HepG2 (cell line): ENCODE results near the gene ABCC9. TPM values are rescaled to one million over a fixed set of nuclear protein-coding genes. Genes with fewer than 3 reads are reported as not detected.

Experiments used
- ATAC-seq: fragments of 200-7000 bp; cut with Tn5 transposase; 3 replicates; pipeline ENCODE4 v1.9.1; 2020; ENCODE audit warnings: mild to moderate bottlenecking, moderate library complexity
- BruUV-seq: library from RNA; stranded (reverse); fragments of 400-500 nt; replicated peaks from 2 replicates; lab custom pipeline; 2021; lab: Mats Ljungman, UMichigan
- CTCF ChIA-PET: fragments of 300-600 bp; formaldehyde crosslinking; extraction: SDS; loops from one replicate; lab custom pipeline; 2021; ENCODE audit warnings: low total read pairs, inconsistent platforms, low intra/inter-chr PET ratio; lab: Yijun Ruan, JAX
- POLR2A ChIA-PET: fragments of 350-600 bp; sonication (Branson Sonifier 250); formaldehyde crosslinking; loops from one replicate; lab custom pipeline; 2020; ENCODE audit warnings: antibody characterized with exemption, inconsistent platforms; lab: Yijun Ruan, JAX
- DNase-seq: peaks from one replicate; pipeline ENCODE4 v3.0.0-alpha.2; 2015; ENCODE audit warnings: low spot score
- FAIRE-seq: peaks from 3 replicates; lab custom pipeline; 2011; peaks lifted over from hg19 to GRCh38; lab: Jason Lieb, UNC
- H2AFZ ChIP-seq: one replicate; pipeline ENCODE4 v1.6.1; 2011; ENCODE audit warnings: low read length, inconsistent platforms
- H3K27ac ChIP-seq: fragments of 300-600 bp; 3 replicates; pipeline ENCODE4 v1.8.0; 2011; ENCODE audit warnings: mixed run types, mild to moderate bottlenecking, mixed read lengths, low read length, inconsistent platforms; ENCODE audit not compliant: insufficient read depth; ENCODE audit errors: extremely low read length
- H3K27me3 ChIP-seq, 2 experiments: fragments of 200-600 bp in 1 of 2; 2 replicates in 1 of 2; 3 replicates in 1 of 2; pipeline versions ENCODE4 v1.6.0 to v1.8.0; 2011; ENCODE audit warnings: low read length in 2 of 2, mild to moderate bottlenecking in 2 of 2, moderate library complexity in 2 of 2, inconsistent platforms in 1 of 2; ENCODE audit not compliant: insufficient read depth in 2 of 2, control insufficient read depth in 1 of 2
- H3K36me3 ChIP-seq, 2 experiments: fragments of 200-600 bp in 1 of 2; replicated peaks in 1 of 2; 2 replicates in 1 of 2; 3 replicates in 1 of 2; pipeline versions ENCODE4 v1.5.1 to v1.8.0; 2011; ENCODE audit warnings: low read length in 2 of 2, inconsistent platforms in 1 of 2; ENCODE audit not compliant: insufficient read depth in 2 of 2, control insufficient read depth in 1 of 2
- H3K4me1 ChIP-seq: 2 replicates; pipeline ENCODE4 v1.5.1; 2012; ENCODE audit warnings: low read length, inconsistent platforms; ENCODE audit not compliant: insufficient read depth
- H3K4me2 ChIP-seq: 2 replicates; pipeline ENCODE4 v1.6.0; 2011; ENCODE audit warnings: low read depth, low read length, inconsistent platforms
- H3K4me3 ChIP-seq, 3 experiments: fragments of 200-600 bp in 1 of 3; sonication (generic), shearing (Covaris generic) in 1 of 3; replicated peaks in 1 of 3; 2 replicates each; pipeline ENCODE4 v1.5.1; 2011 to 2016; ENCODE audit warnings: low read length in 3 of 3, inconsistent platforms in 2 of 3, low read depth in 2 of 3, mild to moderate bottlenecking in 2 of 3, control low read depth in 1 of 3, mixed read lengths in 1 of 3; ENCODE audit not compliant: insufficient read depth in 1 of 3
- H3K79me2 ChIP-seq: one replicate; pipeline ENCODE4 v1.6.1; 2011; ENCODE audit warnings: low read length, inconsistent platforms; ENCODE audit not compliant: insufficient read depth
- H3K9ac ChIP-seq: 2 replicates; pipeline ENCODE4 v1.6.0; 2011; ENCODE audit warnings: mild to moderate bottlenecking, low read depth, low read length, inconsistent platforms; ENCODE audit not compliant: insufficient read depth
- H3K9me3 ChIP-seq: 2 replicates; pipeline ENCODE4 v1.5.1; 2012; ENCODE audit warnings: mild to moderate bottlenecking, low read length
- H4K20me1 ChIP-seq: 2 replicates; pipeline ENCODE4 v1.6.0; 2011; ENCODE audit warnings: inconsistent platforms, mild to moderate bottlenecking, low read length, moderate library complexity; ENCODE audit not compliant: insufficient read depth
- DBP ChIP-seq: sonication (generic); formaldehyde crosslinking; IDR thresholded peaks from 2 replicates; pipeline ENCODE4 v1.4.0; 2020; ENCODE audit warnings: missing genetic modification reagents; ENCODE audit errors: not compliant biosample characterization
- FOXJ3 ChIP-seq: sonication (generic); formaldehyde crosslinking; IDR thresholded peaks from 2 replicates; pipeline ENCODE4 v1.4.0; 2020; ENCODE audit warnings: missing genetic modification reagents, mild to moderate bottlenecking, borderline replicate concordance
- GLI4 ChIP-seq: sonication (generic); formaldehyde crosslinking; IDR thresholded peaks from 2 replicates; pipeline ENCODE4 v1.5.1; 2020; ENCODE audit warnings: missing genetic modification reagents, mild to moderate bottlenecking, moderate library complexity, borderline replicate concordance
- HMG20A ChIP-seq: IDR thresholded peaks from 2 replicates; pipeline ENCODE4 v1.6.1; 2016; ENCODE audit warnings: borderline replicate concordance
- HOXA5 ChIP-seq: sonication (generic); formaldehyde crosslinking; IDR thresholded peaks from 2 replicates; pipeline ENCODE4 v1.4.0; 2020; ENCODE audit warnings: missing genetic modification reagents
- KAT8 ChIP-seq: IDR thresholded peaks from 2 replicates; pipeline ENCODE4 v1.6.1; 2016; ENCODE audit warnings: missing genetic modification reagents, missing compliant biosample characterization
- KDM5A ChIP-seq: fragments of 200-600 bp; sonication (generic); IDR thresholded peaks from 2 replicates; pipeline ENCODE4 v1.7.0; 2018; ENCODE audit warnings: antibody characterized with exemption, mild to moderate bottlenecking, low read length, borderline replicate concordance
- NR2C2 ChIP-seq: sonication (generic); formaldehyde crosslinking; IDR thresholded peaks from 2 replicates; pipeline ENCODE4 v1.4.0; 2020; ENCODE audit warnings: missing genetic modification reagents, mild to moderate bottlenecking, moderate library complexity, borderline replicate concordance
- SNAPC4 ChIP-seq: sonication (generic); formaldehyde crosslinking; IDR thresholded peaks from 2 replicates; pipeline ENCODE4 v1.4.0; 2020; ENCODE audit warnings: mild to moderate bottlenecking, missing genetic modification reagents
- ZBTB20 ChIP-seq: sonication (generic); formaldehyde crosslinking; IDR thresholded peaks from 2 replicates; pipeline ENCODE4 v1.8.1; 2023; ENCODE audit warnings: missing genetic modification reagents, low read depth, mild to moderate bottlenecking, borderline replicate concordance
- ZNF101 ChIP-seq: sonication (generic); formaldehyde crosslinking; IDR thresholded peaks from 2 replicates; pipeline ENCODE4 v1.4.0; 2020; ENCODE audit warnings: mild to moderate bottlenecking, low read depth, missing genetic modification reagents, borderline replicate concordance
- ZNF121 ChIP-seq: sonication (generic); formaldehyde crosslinking; IDR thresholded peaks from 2 replicates; pipeline ENCODE4 v1.5.0; 2020; ENCODE audit warnings: mild to moderate bottlenecking, missing genetic modification reagents
- ZNF225 ChIP-seq: sonication (generic); formaldehyde crosslinking; IDR thresholded peaks from 2 replicates; pipeline ENCODE4 v1.4.0; 2020; ENCODE audit warnings: mild to moderate bottlenecking, missing genetic modification reagents
- ZNF292 ChIP-seq: sonication (generic); formaldehyde crosslinking; IDR thresholded peaks from 2 replicates; pipeline ENCODE4 v1.8.1; 2022; ENCODE audit warnings: mild to moderate bottlenecking, low read depth, missing genetic modification reagents, borderline replicate concordance
- ZNF326 ChIP-seq: sonication (generic); formaldehyde crosslinking; IDR thresholded peaks from 2 replicates; pipeline ENCODE4 v1.4.0; 2020; ENCODE audit warnings: missing genetic modification reagents, borderline replicate concordance
- ZNF44 ChIP-seq: sonication (generic); formaldehyde crosslinking; IDR thresholded peaks from 2 replicates; pipeline ENCODE4 v1.5.1; 2020; ENCODE audit warnings: mild to moderate bottlenecking, missing genetic modification reagents
- ZNF660 ChIP-seq: sonication (generic); formaldehyde crosslinking; IDR thresholded peaks from 2 replicates; pipeline ENCODE4 v1.5.1; 2020; ENCODE audit warnings: mild to moderate bottlenecking, low read depth, missing genetic modification reagents, borderline replicate concordance
- ZSCAN20 ChIP-seq: sonication (generic); formaldehyde crosslinking; IDR thresholded peaks from 2 replicates; pipeline ENCODE4 v1.4.0; 2020; ENCODE audit warnings: missing genetic modification reagents, mild to moderate bottlenecking, borderline replicate concordance
- WGBS: methylation state at CpG from one replicate; pipeline ENCODE4 v1.1.6; 2017; ENCODE audit warnings: low lambda C conversion rate; 5-methylcytosine and 5-hydroxymethylcytosine counted together
- in situ Hi-C: cut with HindIII; loops from 2 replicates; pipeline ENCODE4 v1.10.0; 2017; ENCODE audit warnings: low pct_unique_long_range_greater_than_20kb; ENCODE audit not compliant: extremely low pct_ligation_motif_present
- intact Hi-C: fragments of 100-400 bp; cut with micrococcal nuclease; formaldehyde crosslinking; loops from one replicate; pipeline ENCODE4 v1.10.0; 2022; ENCODE audit not compliant: unreplicated experiment
- polyA plus RNA-seq, 8 experiments: library from polyadenylated mRNA; depleted of rRNA in 3 of 8; stranded (reverse) in 7 of 8; unstranded in 1 of 8; fragments of >200 nt; fragmentation: Illumina TruSeq in 4 of 8; extraction: Trizol in 4 of 8; gene quantifications; 2 replicates each; pipeline versions ENCODE4 v1.2.1 to v1.2.3, GENCODE V29; 2011 to 2016; ENCODE audit warnings: low read depth in 4 of 8, missing spikeins in 1 of 8, mixed read lengths in 1 of 8; ENCODE audit not compliant: insufficient read depth in 1 of 8
- total RNA-seq, 5 experiments: library from RNA; depleted of rRNA; stranded (reverse); fragments of >200 nt; fragmentation: Illumina TruSeq; extraction: Trizol; gene quantifications; 2 replicates each; pipeline ENCODE4 v1.2.3, GENCODE V29; 2016; ENCODE audit warnings: low read depth in 1 of 5
- TF ChIP-seq, protein P1 (sequence below): sonication (generic); formaldehyde crosslinking; IDR thresholded peaks from 2 replicates; pipeline ENCODE4 v1.4.0; 2020; ENCODE audit warnings: mild to moderate bottlenecking, missing genetic modification reagents

The ABCC9 gene
- total and polyA plus RNA-seq, 2 of the 13 experiments (the other 11 are each of a cell fraction or from before 2014, with no cell fraction given): not detected

GRCh38 chr12:21797539-21797938, 143.7 kb downstream of the ABCC9 start:
- Histone ChIP-seq H3K9ac (no peak overlapping the region), H3K4me2 (no peak overlapping the region), H3K79me2 (no peaks in the 10 kb centered on the region), H3K4me1 (no peaks in the 10 kb centered on the region), H2AFZ (no peak overlapping the region), H3K27ac (no peak overlapping the region), H4K20me1 (no peaks in the 10 kb centered on the region), H3K36me3 (no peaks in the 10 kb centered on the region), H3K4me3 (no peak overlapping the region), H3K27me3 (no peaks in the 10 kb centered on the region), H3K9me3 (peaks cover 6% of the 10 kb centered on the region; the same call in 1 of the 2 replicates)
- ATAC-seq (no peak), DNase-seq (no peak), FAIRE-seq (no peak)
- TF ChIP-seq ZNF326 (CRISPR knock-in tag): no peak
- no peak for TF ChIP-seq ZNF101 (CRISPR knock-in tag)
- no peak for TF ChIP-seq FOXJ3 (CRISPR knock-in tag)
- no peak for TF ChIP-seq NR2C2
- TF ChIP-seq ZNF292: no peak
- TF ChIP-seq ZSCAN20 (CRISPR knock-in tag): no peak
- no peak for TF ChIP-seq HOXA5 (CRISPR knock-in tag)
- TF ChIP-seq HMG20A (CRISPR knock-in tag): no peak
- TF ChIP-seq KAT8: no peak
- TF ChIP-seq ZNF225: no peak
- TF ChIP-seq KDM5A: no peak
- no peak for TF ChIP-seq ZNF121
- TF ChIP-seq ZNF44: no peak
- TF ChIP-seq ZBTB20 (CRISPR knock-in tag): no peak
- TF ChIP-seq GLI4 (CRISPR knock-in tag): no peak
- no peak for TF ChIP-seq ZNF660 (CRISPR knock-in tag)
- no peak for TF ChIP-seq SNAPC4 (CRISPR knock-in tag)
- no peak for TF ChIP-seq DBP (CRISPR knock-in tag)
- TF ChIP-seq, protein P1, sequence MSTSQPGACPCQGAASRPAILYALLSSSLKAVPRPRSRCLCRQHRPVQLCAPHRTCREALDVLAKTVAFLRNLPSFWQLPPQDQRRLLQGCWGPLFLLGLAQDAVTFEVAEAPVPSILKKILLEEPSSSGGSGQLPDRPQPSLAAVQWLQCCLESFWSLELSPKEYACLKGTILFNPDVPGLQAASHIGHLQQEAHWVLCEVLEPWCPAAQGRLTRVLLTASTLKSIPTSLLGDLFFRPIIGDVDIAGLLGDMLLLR: no peak
- BruUV-seq: no TSS peak
- in situ Hi-C loops (no loop called here), intact Hi-C loops (no loop called here)
- WGBS: 5% methylated on average over 1 of the region's 1 CpG
- CTCF ChIA-PET: no interaction called here
- POLR2A ChIA-PET: no interaction called here
